Stimulated activated CD8-positive, alpha-beta memory T cell treated with anti-CD3 and anti-CD28 coated beads, Interleukin-4, amount 100 ng/mL, for 4 hours (primary cell): ENCODE measurements around the gene PCP4L1.
"Not testable (repeated sequence)": the region's sequence is repeated elsewhere in the genome, so short reads cannot be mapped to it uniquely, and the experiment has no call there.

Experiments
- DNase-seq, 2 donors: peaks; one replicate each; pipeline ENCODE4 v3.0.0-alpha.2; 2020; ENCODE audit warnings: low read depth in 2 of 2, low spot score in 1 of 2

PCP4L1 gene

DNA sequence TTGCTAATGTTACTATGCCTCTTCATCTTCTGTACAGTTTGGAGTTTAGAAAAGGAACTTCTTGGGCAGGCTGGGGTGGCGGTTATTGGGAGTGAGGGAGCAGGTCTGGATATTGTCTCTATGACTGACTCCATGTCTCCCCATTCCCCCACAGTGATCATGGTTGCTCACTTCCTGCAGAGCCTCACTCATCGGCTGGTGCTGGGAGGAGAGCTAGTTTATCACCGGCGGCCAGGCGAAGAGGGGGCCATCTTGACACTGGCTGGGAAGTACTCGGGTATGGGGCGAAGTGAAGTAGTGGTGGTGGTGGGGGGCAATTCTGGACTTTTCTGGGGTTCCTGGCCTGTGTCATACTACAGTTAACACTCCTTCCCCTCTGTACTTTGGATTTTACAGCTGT is 30.5 kb upstream of the PCP4L1 start:
- DNase-seq: no peak

GRCh38 chr1:161229896-161230295 is 28.6 kb upstream of the PCP4L1 start:
- no peak for DNase-seq

GRCh38 chr1:161230762-161231161 is 27.8 kb upstream of the PCP4L1 start:
- no peak for DNase-seq

DNA sequence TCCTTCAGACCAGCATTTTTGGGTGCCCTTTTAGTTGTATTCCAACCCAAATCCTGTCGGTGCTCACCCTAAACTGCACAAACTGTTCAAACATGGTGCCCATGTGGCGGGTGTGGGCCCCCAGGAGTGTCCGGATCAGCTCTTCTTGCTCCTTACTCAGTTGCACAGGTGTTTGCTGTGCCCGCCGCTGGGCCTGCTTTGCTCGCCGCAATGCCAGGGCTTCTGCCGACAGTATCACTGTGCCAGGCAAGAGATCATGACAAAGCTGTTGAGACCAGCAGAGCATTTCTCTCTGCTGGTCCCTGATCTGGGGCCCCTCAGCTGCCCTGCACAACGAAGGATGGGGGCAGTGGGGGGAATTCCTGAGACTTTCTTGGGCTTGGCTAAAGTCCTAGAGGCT is 25.4 kb upstream of the PCP4L1 start:
- DNase-seq: no peak

GRCh38 chr1:161235957-161236775 is 22.4 kb upstream of the PCP4L1 start:
- no peak for DNase-seq

- DNase-seq: no peak
Observed at GRCh38 chr1:161238039-161238473, 20.5 kb upstream of the PCP4L1 start, which contains the start of gene NR1I3. Gene NR1I3 (minus strand): TSS chr1:161238203. CDS start chr1:161236565, 1,638 bp downstream.

GRCh38 chr1:161241682-161242081 is 16.9 kb upstream of the PCP4L1 start:
- no peak for DNase-seq

- DNase-seq: no peak
Observed at GRCh38 chr1:161242313-161242712, 16.2 kb upstream of the PCP4L1 start.

GRCh38 chr1:161244888-161245287 is 13.7 kb upstream of the PCP4L1 start:
- no peak for DNase-seq

- not testable (repeated sequence) for DNase-seq
Observed at GRCh38 chr1:161250100-161250499, 8.4 kb upstream of the PCP4L1 start.

DNA sequence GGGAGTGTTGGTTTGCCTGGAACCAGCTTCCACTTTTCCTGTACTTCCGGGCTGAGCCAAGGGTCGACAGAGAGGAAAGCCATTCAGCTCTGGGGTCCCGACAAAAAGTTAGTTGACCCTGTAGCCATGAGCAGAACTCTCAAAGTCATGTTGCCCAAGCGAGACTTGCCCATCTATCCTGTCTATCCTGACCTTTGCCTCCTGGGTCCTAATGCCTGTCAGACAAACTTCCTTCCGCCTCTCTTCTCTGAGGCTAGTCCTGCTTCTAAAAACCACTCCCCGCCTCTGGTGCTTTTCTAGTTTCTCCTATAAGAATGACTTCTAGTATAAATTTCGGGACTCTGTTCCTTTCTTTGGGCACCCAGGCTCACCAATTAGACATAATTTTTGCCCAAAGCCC is 7.7 kb upstream of the PCP4L1 start:
- no peak for DNase-seq

DNA sequence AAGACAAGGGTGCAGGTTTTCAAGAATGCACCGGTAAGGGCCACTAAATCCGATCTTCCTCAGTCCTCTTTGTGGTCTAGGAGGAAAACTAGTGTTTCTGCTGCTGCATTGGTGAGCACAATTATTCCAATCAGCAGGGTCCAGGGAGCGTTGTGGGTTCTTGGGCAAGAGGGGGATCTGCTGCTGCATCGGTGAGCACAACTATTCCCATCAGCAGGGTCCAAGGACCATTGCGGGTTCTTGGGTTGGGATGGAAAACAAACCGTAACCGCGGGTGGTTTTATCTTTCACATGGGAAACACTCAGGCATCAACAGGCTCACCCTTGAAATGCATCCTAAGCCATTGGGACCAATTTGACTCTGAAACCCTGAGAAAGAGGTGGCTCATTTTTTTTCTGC is 7.0 kb upstream of the PCP4L1 start:
- DNase-seq: no peak

GRCh38 chr1:161255302-161255701 is 3.2 kb upstream of the PCP4L1 start:
- DNase-seq: not testable (repeated sequence)

GRCh38 chr1:161255955-161256520 is 2.5 kb upstream of the PCP4L1 start:
- DNase-seq: not testable (repeated sequence)

GRCh38 chr1:161257109-161257508 is 1.4 kb upstream of the PCP4L1 start:
- not testable (repeated sequence) for DNase-seq

- no peak for DNase-seq
Observed at GRCh38 chr1:161259345-161259702, 779 bp downstream of the PCP4L1 start.

- DNase-seq: no peak
Observed at GRCh38 chr1:161259765-161260164, 1.2 kb downstream of the PCP4L1 start.

DNA sequence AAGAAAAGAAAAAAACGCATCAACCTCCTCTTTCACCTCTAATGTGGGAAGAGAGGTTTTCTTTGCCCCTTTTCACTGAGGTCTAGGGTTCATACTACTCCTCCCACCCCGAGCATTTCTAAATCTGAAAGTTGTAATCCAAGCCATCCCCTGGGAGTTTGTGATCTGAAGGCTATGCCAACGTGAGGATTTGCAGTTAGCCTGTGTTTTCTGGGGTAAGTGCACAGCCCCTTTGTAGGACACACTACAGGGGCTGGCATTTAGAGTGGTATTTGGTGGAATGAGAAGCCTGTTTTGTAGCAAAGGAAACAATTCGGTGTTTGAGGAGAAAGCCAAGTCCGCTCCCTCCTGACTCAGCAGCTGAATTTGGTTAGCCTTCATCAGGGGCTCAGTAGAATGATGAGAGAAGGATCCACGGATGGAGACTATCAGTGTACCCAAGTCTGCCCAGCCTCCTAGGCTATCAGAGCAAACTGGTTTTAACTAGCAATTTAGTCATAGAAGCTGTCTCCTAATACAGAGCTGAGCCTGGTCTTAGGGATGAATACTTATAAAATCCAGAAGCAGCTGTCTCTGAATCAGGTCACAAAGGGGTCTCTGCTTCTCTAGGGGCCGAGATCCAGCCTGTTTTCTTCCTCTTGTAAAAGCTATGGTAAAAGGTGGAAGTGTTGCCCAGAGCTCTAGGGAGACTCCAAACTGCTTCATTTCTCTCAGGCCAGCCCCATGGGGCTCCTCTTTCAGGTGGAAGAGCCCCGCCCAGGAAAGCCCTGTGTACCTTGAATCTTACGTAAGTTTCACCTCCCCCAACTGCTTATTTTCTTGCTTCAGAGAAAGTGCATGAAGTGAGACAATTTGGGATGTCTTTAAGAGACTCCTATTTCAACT is 2.1 kb downstream of the PCP4L1 start:
- no peak for DNase-seq

DNA sequence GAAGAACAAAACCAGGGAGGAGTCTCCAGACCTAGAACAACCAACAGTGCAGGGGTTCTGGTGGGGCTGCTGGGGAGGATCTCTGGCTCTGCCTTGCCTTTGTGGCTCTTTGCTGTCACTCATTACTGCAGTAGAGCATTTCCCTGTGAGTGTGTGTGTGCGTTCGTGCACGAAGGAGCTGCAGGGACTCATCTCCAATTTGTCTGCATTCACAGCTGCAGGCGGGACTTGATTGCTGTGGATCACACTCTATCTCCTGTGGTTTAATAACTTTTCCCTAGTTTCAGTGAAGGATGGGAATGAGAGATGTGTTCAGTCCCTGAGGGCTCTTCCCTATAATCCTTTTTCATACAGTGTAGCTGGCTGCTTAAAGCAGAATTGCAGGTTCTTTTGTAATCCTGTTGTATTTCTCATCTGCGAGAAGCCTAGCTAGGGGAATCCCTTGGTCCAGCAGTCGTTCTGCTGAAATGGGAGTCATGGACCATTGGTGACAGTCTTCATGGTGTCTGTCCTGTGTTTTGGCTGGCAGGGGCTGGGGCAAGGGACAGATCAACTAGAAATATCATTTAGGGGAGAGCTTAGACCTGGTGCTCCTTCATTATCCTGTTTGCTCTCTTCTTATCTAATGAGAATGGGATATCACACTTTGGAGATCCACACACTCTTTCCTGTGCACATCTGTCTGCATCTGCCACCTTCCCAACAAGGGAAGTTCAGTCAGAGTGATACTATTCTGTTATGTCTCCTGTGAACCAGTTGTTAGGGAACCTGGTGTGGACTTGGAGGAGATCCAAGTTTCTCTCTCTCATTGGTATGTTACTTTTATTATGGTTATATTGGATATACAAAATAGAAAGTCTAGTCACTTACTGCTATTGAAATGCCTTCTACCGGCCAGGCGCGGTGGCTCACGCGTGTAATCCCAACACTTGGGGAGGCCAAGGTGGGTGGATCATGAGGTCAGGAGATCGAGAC is 3.0 kb downstream of the PCP4L1 start:
- no peak for DNase-seq

- DNase-seq: no peak
Observed at GRCh38 chr1:161265305-161265704, 6.8 kb downstream of the PCP4L1 start.

DNA sequence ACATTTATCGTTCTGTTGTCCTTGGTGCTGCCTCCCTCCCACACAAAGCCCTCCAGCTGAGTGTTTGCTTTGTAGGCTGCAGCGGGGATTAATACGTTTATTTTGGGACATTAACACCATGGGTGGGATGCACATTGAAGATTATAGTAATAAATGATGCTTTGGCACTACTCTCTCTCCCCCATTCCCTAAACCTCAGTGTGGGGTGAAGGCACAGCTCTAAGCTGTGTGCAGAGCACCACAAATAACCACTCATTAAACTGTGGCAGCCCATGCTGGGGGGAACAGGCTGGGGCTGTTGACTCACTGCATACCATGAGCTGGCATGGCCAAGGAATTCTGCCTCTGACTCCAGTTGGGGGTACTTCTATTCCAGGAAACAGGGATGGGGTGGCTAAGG is 7.7 kb downstream of the PCP4L1 start:
- no peak for DNase-seq
